Tibial nerve (tissue), 4 donors: ENCODE data around the gene BCS1L. TPM values are rescaled to one million over a fixed set of nuclear protein-coding genes. Genes with fewer than 3 reads are reported as not detected.

Source experiments
- DNase-seq, 2 donors: peaks; one replicate each; pipeline ENCODE4 v3.0.0-alpha.2; 2019; ENCODE audit warnings: low spot score in 2 of 2
- H3K27ac ChIP-seq, 4 donors: fragments of 200-600 bp; sonication (generic) in 3 of 4; one replicate each; pipeline ENCODE4 v1.5.1; 2017 to 2019; ENCODE audit warnings: mild to moderate bottlenecking in 1 of 4
- H3K27me3 ChIP-seq, 2 donors: fragments of 200-600 bp; sonication (generic) in 1 of 2; one replicate each; pipeline versions ENCODE4 v1.5.1 to v1.6.0; 2017 to 2019
- H3K36me3 ChIP-seq, 3 donors: fragments of 200-600 bp; sonication (generic); one replicate each; pipeline ENCODE4 v1.5.1; 2018 to 2019
- H3K4me1 ChIP-seq, 4 donors: fragments of 200-600 bp; sonication (generic) in 3 of 4; one replicate each; pipeline ENCODE4 v1.5.1; 2017 to 2019
- H3K4me3 ChIP-seq, 4 donors: fragments of 200-600 bp; sonication (generic) in 3 of 4; one replicate each; pipeline ENCODE4 v1.5.1; 2017 to 2019; ENCODE audit warnings: mild to moderate bottlenecking in 1 of 4, moderate library complexity in 1 of 4
- H3K9me3 ChIP-seq, 4 donors: fragments of 200-600 bp; sonication (generic) in 3 of 4; one replicate each; pipeline ENCODE4 v1.5.1; 2017 to 2019
- EP300 ChIP-seq, 2 donors: sonication (generic); formaldehyde crosslinking; IDR thresholded peaks; one replicate each; pipeline ENCODE4 v1.6.1; 2017; ENCODE audit warnings: antibody characterized with exemption in 2 of 2, mild to moderate bottlenecking in 1 of 2
- POLR2A ChIP-seq, 2 donors: fragments of 450-650 bp; IDR thresholded peaks; one replicate each; pipeline ENCODE4 v1.6.1; 2017; ENCODE audit warnings: antibody characterized with exemption in 2 of 2, mild to moderate bottlenecking in 2 of 2, moderate library complexity in 2 of 2
- WGBS, 2 donors: methylation state at CpG; one replicate each; pipeline ENCODE4 v1.1.5; 2018; 5-methylcytosine and 5-hydroxymethylcytosine counted together
- total RNA-seq, 4 donors: library from RNA; depleted of rRNA; stranded (reverse); fragments of >200 nt; gene quantifications; one replicate each; pipeline ENCODE4 v1.1.0, GENCODE V29; 2016
- TF ChIP-seq, protein P1 (sequence below), 5 experiments: fragments of 200-600 bp in 3 of 5; fragments of 450-650 bp in 2 of 5; sonication (generic) in 3 of 5; IDR thresholded peaks; one replicate each; pipeline ENCODE4 v1.5.1; 2016 to 2019; ENCODE audit warnings: antibody characterized with exemption in 5 of 5, mild to moderate bottlenecking in 3 of 5, moderate library complexity in 2 of 5

BCS1L gene
- total RNA-seq, 4 donors from 2014 or later, result 28.2 to 45.2 (median 38.0) TPM

DNA sequence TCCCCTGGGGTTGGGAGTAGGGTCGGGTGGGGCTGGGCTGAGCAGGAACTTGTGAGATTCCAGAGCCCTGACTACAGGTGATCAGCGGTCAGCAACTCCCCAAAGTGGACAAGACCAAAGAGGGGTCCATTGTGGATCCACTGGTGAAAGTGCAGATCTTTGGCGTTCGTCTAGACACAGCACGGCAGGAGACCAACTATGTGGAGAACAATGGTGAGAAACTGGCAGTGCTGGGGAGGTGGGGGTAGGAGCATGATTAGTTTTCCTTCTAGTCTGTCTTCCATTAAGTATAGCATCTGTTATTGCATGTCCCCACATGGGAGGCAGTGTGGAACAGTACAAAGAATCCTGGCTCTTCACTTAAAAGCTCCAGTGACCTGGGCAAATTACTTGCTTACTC lies 23.8 kb upstream of the BCS1L start:
- Histone ChIP-seq H3K27ac (no peak overlapping the region), H3K27me3 (no peaks in the 10 kb centered on the region), H3K9me3 (no peaks in the 10 kb centered on the region), H3K36me3 (peaks cover 0 to 84% (median 6%) of the 10 kb centered on the region in 3 donors), H3K4me1 (no peaks in the 10 kb centered on the region), H3K4me3 (no peak overlapping the region)
- TF ChIP-seq EP300 (IDR thresholded peaks at IDR 0.05) (no peak), POLR2A (IDR thresholded peaks at IDR 0.05) (no peak)
- TF ChIP-seq, protein P1, sequence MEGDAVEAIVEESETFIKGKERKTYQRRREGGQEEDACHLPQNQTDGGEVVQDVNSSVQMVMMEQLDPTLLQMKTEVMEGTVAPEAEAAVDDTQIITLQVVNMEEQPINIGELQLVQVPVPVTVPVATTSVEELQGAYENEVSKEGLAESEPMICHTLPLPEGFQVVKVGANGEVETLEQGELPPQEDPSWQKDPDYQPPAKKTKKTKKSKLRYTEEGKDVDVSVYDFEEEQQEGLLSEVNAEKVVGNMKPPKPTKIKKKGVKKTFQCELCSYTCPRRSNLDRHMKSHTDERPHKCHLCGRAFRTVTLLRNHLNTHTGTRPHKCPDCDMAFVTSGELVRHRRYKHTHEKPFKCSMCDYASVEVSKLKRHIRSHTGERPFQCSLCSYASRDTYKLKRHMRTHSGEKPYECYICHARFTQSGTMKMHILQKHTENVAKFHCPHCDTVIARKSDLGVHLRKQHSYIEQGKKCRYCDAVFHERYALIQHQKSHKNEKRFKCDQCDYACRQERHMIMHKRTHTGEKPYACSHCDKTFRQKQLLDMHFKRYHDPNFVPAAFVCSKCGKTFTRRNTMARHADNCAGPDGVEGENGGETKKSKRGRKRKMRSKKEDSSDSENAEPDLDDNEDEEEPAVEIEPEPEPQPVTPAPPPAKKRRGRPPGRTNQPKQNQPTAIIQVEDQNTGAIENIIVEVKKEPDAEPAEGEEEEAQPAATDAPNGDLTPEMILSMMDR (IDR thresholded peaks at IDR 0.05), result no peak
- 87 to 90% methylated on average over 5 of the region's 5 CpGs for WGBS, 2 donors
- DNase-seq, result no peak

DNA sequence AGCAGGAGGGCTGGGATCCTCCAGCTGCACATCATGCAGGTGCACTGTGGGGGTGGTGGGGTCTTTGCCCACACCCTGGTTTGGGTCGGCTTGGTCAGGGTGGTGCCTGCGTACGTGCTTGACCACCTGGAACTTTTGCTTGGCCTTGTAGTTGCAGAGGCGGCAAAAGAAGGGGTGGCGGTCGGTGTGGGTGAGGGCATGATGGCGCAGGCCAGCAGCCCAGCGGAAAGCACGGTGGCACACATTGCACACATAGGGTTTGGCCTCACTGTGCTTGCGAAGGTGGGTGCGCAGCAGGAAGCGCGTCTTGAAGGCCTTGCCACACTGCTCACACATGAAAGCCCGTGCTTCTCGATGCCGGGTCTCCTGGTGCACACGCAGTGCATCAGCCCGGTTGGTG lies 21.1 kb upstream of the BCS1L start:
- no peak for DNase-seq
- Histone ChIP-seq H3K4me1 (no peaks in the 10 kb centered on the region), H3K36me3 (peaks cover 3 to 99% (median 23%) of the 10 kb centered on the region in 3 donors), H3K4me3 (no peak overlapping the region), H3K27ac (no peak overlapping the region), H3K9me3 (no peaks in the 10 kb centered on the region), H3K27me3 (no peaks in the 10 kb centered on the region)
- TF ChIP-seq POLR2A (IDR thresholded peaks at IDR 0.05), result no peak
- 95 to 97% methylated on average over 18 of the region's 18 CpGs for WGBS, 2 donors

DNA sequence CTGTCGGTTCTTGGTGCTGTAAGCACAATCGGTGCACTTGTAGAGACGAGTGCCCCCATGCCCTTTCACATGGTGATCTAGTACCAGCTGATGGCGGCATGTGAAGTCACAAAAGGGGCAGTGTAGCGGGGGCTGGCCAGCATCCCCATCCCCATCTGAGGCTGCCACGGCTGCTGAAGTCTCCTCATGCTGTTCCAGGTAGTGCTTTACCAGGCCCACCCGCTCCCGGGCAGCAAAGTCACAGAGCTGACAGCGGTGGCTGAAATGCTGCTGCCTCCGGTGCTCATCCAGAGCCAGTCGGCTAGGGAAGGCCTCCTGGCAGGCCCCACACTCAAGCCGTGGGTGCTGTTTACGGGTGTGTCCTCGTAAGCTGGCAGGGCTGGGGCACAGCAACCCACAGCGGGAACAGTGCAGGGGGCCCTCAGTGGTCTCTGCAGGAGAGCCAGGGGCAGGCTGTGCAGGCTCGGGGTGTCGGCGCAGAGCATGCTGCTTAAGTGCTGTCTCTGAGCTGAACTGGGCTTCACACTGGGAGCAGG lies 17.3 kb upstream of the BCS1L start:
- DNase-seq, result no peak

DNA sequence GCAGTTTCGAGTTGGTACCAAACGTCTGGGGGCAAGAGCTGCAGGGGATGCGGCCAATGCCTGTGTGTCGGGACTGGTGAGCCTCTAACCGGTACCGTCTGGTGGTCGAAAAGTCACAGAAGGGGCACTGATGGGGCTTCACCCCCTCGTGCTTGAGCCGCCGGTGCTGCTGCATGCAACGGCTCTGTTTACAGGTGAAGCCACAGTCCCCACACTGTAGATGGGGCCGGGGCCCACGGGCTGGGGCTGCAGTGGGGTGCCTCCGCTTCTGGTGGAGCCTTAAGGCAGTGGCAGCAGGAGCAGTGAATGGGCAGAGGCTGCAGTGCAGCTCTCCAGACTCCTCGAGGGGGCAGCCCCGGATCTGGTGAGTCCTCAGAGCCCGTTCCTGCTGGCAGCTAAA lies 16.7 kb upstream of the BCS1L start:
- H3K9me3 ChIP-seq, result no peaks in the 10 kb centered on the region
- peaks cover 3 to 98% (median 46%) of the 10 kb centered on the region in 3 donors for H3K36me3 ChIP-seq
- no peaks in the 10 kb centered on the region for H3K27me3 ChIP-seq
- no peak for TF ChIP-seq EP300 (IDR thresholded peaks at IDR 0.05)
- TF ChIP-seq, protein P1 (IDR thresholded peaks at IDR 0.05), result no peak
- TF ChIP-seq POLR2A (IDR thresholded peaks at IDR 0.05), result no peak
- 86 to 94% methylated on average over 16 of the region's 17 CpGs for WGBS, 2 donors
- DNase-seq, result no peak
- H3K4me1 ChIP-seq, result no peaks in the 10 kb centered on the region
- H3K4me3 ChIP-seq, result no peak overlapping the region
- no peak overlapping the region for H3K27ac ChIP-seq

More for the DNA sequence above, 17.3 kb upstream of the BCS1L start:
- Histone ChIP-seq H3K36me3 (peaks cover 3 to 98% (median 46%) of the 10 kb centered on the region in 3 donors), H3K27ac (no peak overlapping the region), H3K4me1 (no peaks in the 10 kb centered on the region), H3K9me3 (no peaks in the 10 kb centered on the region), H3K27me3 (no peaks in the 10 kb centered on the region), H3K4me3 (no peak overlapping the region)
- no peak for TF ChIP-seq EP300 (IDR thresholded peaks at IDR 0.05)
- TF ChIP-seq, protein P1 (IDR thresholded peaks at IDR 0.05), result no peak
- TF ChIP-seq POLR2A (IDR thresholded peaks at IDR 0.05), result no peak
- 93 to 97% methylated on average over 12 to 18 of the region's 18 CpGs for WGBS, 2 donors

DNA sequence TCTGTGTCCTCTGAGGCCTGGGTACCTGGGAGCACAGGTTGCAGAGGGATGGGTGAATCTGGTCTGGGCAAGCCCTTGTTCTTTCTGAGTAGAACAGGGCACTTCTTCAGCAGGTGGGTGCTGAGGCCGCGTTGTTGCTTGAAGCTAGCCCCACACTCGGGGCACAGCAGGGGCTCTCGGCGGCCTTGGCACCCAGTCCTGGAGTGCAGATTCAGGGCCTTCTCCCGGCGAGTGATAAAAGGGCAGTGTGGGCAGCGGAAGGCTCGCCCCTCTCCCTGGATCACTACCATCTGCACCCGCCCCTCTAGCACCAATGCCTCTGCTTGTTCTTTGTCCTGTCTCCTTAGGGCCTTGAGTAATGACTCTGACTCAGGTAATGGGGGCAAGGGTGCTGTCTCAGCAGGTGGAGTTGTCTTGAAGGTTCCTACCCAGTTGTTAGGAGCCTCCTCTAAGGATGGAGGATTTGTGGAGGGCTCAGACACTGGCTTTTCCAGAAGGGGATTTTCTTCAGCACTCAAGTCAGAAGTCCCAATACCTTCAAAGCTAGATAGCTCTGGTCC lies 15.7 kb upstream of the BCS1L start:
- WGBS, 2 donors, result 86 to 91% methylated on average over 10 of the region's 10 CpGs
- no peak for DNase-seq
- no peaks in the 10 kb centered on the region for H3K27me3 ChIP-seq
- H3K36me3 ChIP-seq, result peaks cover 3 to 98% (median 40%) of the 10 kb centered on the region in 3 donors
- H3K4me1 ChIP-seq, result no peaks in the 10 kb centered on the region
- no peak overlapping the region for H3K27ac ChIP-seq
- H3K4me3 ChIP-seq, result no peak overlapping the region
- TF ChIP-seq, protein P1 (IDR thresholded peaks at IDR 0.05), result no peak
- TF ChIP-seq POLR2A (IDR thresholded peaks at IDR 0.05), result no peak
- no peak for TF ChIP-seq EP300 (IDR thresholded peaks at IDR 0.05)
- H3K9me3 ChIP-seq, result no peaks in the 10 kb centered on the region
